SK-N-SH (cell line): ENCODE data around the gene AAGAB. TPM values are rescaled to one million over a fixed set of nuclear protein-coding genes. Genes with fewer than 3 reads are reported as not detected.

ENCODE experiments used
- CTCF ChIA-PET: fragments of 300-600, 350-600 bp; formaldehyde crosslinking; extraction: SDS; loops from one replicate; lab custom pipeline; 2021; lab: Yijun Ruan, JAX
- POLR2A ChIA-PET: fragments of 350-600 bp; sonication (Branson Sonifier 250); formaldehyde crosslinking; extraction: SDS; loops from one replicate; lab custom pipeline; 2020; ENCODE audit warnings: antibody characterized with exemption, inconsistent platforms; lab: Yijun Ruan, JAX
- DNase-seq: peaks from one replicate; pipeline ENCODE4 v3.0.0; 2012
- H2AFZ ChIP-seq: fragments of 200-600 bp; sonication (generic); 2 replicates; pipeline ENCODE4 v1.8.1; 2016; ENCODE audit warnings: antibody characterized with exemption, mild to moderate bottlenecking, low read depth
- H3F3A ChIP-seq: fragments of 200-600 bp; sonication (generic); replicated peaks from 2 replicates; pipeline ENCODE3; 2016; ENCODE audit warnings: antibody characterized with exemption, mild to moderate bottlenecking; ENCODE audit not compliant: insufficient read depth
- H3K27ac ChIP-seq, 2 experiments: fragments of 200-500 bp in 1 of 2; fragments of 200-600 bp in 1 of 2; sonication (Bioruptor generic) in 1 of 2; sonication (generic), shearing (Covaris generic) in 1 of 2; 2 replicates each; pipeline versions ENCODE4 v1.5.1 to v1.6.1; 2014 to 2016; ENCODE audit warnings: low read depth in 2 of 2, inconsistent platforms in 1 of 2, low read length in 1 of 2, mild to moderate bottlenecking in 1 of 2, mixed read lengths in 1 of 2
- H3K27me3 ChIP-seq: fragments of 200-600 bp; sonication (generic), shearing (Covaris generic); 2 replicates; pipeline ENCODE4 v1.6.1; 2016; ENCODE audit warnings: mixed run types; ENCODE audit not compliant: insufficient read depth
- H3K36me3 ChIP-seq, 2 experiments: fragments of 200-500 bp in 1 of 2; fragments of 200-600 bp in 1 of 2; sonication (Bioruptor generic) in 1 of 2; sonication (generic) in 1 of 2; replicated peaks in 1 of 2; 2 replicates each; pipeline versions ENCODE3 to v1.5.1; 2014 to 2016; ENCODE audit warnings: low read length in 1 of 2, mild to moderate bottlenecking in 1 of 2; ENCODE audit not compliant: insufficient read depth in 2 of 2, control insufficient read depth in 1 of 2
- H3K4me1 ChIP-seq, 2 experiments: fragments of 200-500 bp in 1 of 2; fragments of 200-600 bp in 1 of 2; sonication (Bioruptor generic) in 1 of 2; sonication (generic), shearing (Covaris generic) in 1 of 2; 2 replicates each; pipeline versions ENCODE4 v1.5.1 to v1.6.1; 2014 to 2016; ENCODE audit warnings: low read depth in 1 of 2, low read length in 1 of 2, mixed run types in 1 of 2; ENCODE audit not compliant: insufficient read depth in 2 of 2, control insufficient read depth in 1 of 2
- H3K4me2 ChIP-seq: fragments of 200-600 bp; sonication (generic), shearing (Covaris generic); 2 replicates; pipeline ENCODE4 v1.6.1; 2017; ENCODE audit warnings: mixed run types
- H3K4me3 ChIP-seq, 2 experiments: fragments of 200-500 bp in 1 of 2; fragments of 200-600 bp in 1 of 2; sonication (Bioruptor generic) in 1 of 2; sonication (generic), shearing (Covaris generic) in 1 of 2; 2 replicates each; pipeline versions ENCODE4 v1.5.1 to v1.8.1; 2014 to 2016; ENCODE audit warnings: low read depth in 2 of 2, inconsistent platforms in 1 of 2, low read length in 1 of 2, mild to moderate bottlenecking in 1 of 2, mixed read lengths in 1 of 2, moderate library complexity in 1 of 2
- H3K79me2 ChIP-seq: fragments of 200-600 bp; sonication (generic); 2 replicates; pipeline ENCODE4 v1.8.1; 2017; ENCODE audit warnings: mild to moderate bottlenecking; ENCODE audit not compliant: insufficient read depth
- H3K9ac ChIP-seq: fragments of 200-600 bp; sonication (generic); 2 replicates; pipeline ENCODE4 v1.6.1; 2017; ENCODE audit warnings: mixed run types
- H3K9me2 ChIP-seq: fragments of 200-600 bp; sonication (generic); 2 replicates; pipeline ENCODE4 v1.6.1; 2017; ENCODE audit warnings: mixed run types
- H3K9me3 ChIP-seq: fragments of 200-600 bp; sonication (generic); 2 replicates; pipeline ENCODE4 v1.6.1; 2017; ENCODE audit warnings: mixed run types, mild to moderate bottlenecking, moderate library complexity
- H4K20me1 ChIP-seq: fragments of 200-600 bp; sonication (generic); 2 replicates; pipeline ENCODE4 v1.6.1; 2017; ENCODE audit warnings: mild to moderate bottlenecking, mixed run types; ENCODE audit not compliant: insufficient read depth
- CTCF ChIP-seq: fragments of 200-600 bp; sonication (generic); IDR thresholded peaks from 2 replicates; pipeline ENCODE4 v1.6.1; 2017; ENCODE audit warnings: antibody characterized with exemption, mild to moderate bottlenecking, moderate library complexity
- EP300 ChIP-seq, 2 experiments: IDR thresholded peaks; 2 replicates each; pipeline versions ENCODE4 v1.4.0 to v1.6.1; 2012; ENCODE audit warnings: borderline replicate concordance in 1 of 2, low read depth in 1 of 2, low read length in 1 of 2
- EZH2phosphoT487 ChIP-seq: fragments of 200-600 bp; sonication (generic); IDR thresholded peaks from 2 replicates; pipeline ENCODE4 v1.6.1; 2017; ENCODE audit warnings: low read depth, mixed run types, mild to moderate bottlenecking, antibody characterized with exemption, moderate library complexity, borderline replicate concordance
- FOXJ3 ChIP-seq: sonication (generic); formaldehyde crosslinking; IDR thresholded peaks from 2 replicates; pipeline ENCODE4 v1.5.1; 2020; ENCODE audit warnings: mild to moderate bottlenecking, missing genetic modification reagents
- FOXM1 ChIP-seq: IDR thresholded peaks from 2 replicates; pipeline ENCODE4 v1.4.0; 2012; ENCODE audit warnings: low read depth, mild to moderate bottlenecking
- GABPA ChIP-seq: IDR thresholded peaks from 2 replicates; pipeline ENCODE4 v1.4.0; 2012; ENCODE audit warnings: low read depth, mild to moderate bottlenecking
- GATA2 ChIP-seq: sonication (generic); formaldehyde crosslinking; IDR thresholded peaks from 2 replicates; pipeline ENCODE4 v1.5.0; 2020; ENCODE audit warnings: mild to moderate bottlenecking, missing genetic modification reagents
- IRF3 ChIP-seq: fragments of 150-350 bp; IDR thresholded peaks from 2 replicates; pipeline ENCODE4 v1.6.1; 2016; ENCODE audit warnings: mild to moderate bottlenecking, low read depth, low read length
- MEF2A ChIP-seq: IDR thresholded peaks from 2 replicates; pipeline ENCODE4 v1.4.0; 2012; ENCODE audit warnings: low read depth, borderline replicate concordance
- NFIC ChIP-seq: IDR thresholded peaks from 2 replicates; pipeline ENCODE4 v1.4.0; 2012; ENCODE audit warnings: borderline replicate concordance
- REST ChIP-seq: IDR thresholded peaks from 2 replicates; pipeline ENCODE4 v1.6.1; 2012; ENCODE audit warnings: mild to moderate bottlenecking, low read depth, low read length, moderate library complexity
- RFX5 ChIP-seq: IDR thresholded peaks from 2 replicates; pipeline ENCODE4 v1.6.1; 2012; ENCODE audit warnings: mild to moderate bottlenecking, improper control_type of control experiment, low read length
- SIN3A ChIP-seq: IDR thresholded peaks from 2 replicates; pipeline ENCODE4 v1.6.1; 2012; ENCODE audit warnings: low read depth, mild to moderate bottlenecking, low read length, moderate library complexity, borderline replicate concordance
- TAF1 ChIP-seq: IDR thresholded peaks from 2 replicates; pipeline ENCODE4 v1.6.1; 2012; ENCODE audit warnings: low read depth, mild to moderate bottlenecking, low read length, moderate library complexity, borderline replicate concordance
- TEAD4 ChIP-seq: IDR thresholded peaks from 2 replicates; pipeline ENCODE4 v1.4.0; 2012; ENCODE audit warnings: mild to moderate bottlenecking, borderline replicate concordance; ENCODE audit not compliant: insufficient read depth
- YY1 ChIP-seq: IDR thresholded peaks from 2 replicates; pipeline ENCODE4 v1.4.0; 2012; ENCODE audit warnings: low read depth, mild to moderate bottlenecking
- ZBTB33 ChIP-seq: IDR thresholded peaks from 2 replicates; pipeline ENCODE4 v1.4.0; 2012; ENCODE audit warnings: low read depth, borderline replicate concordance
- polyA plus RNA-seq, 3 experiments: library from polyadenylated mRNA; depleted of rRNA; stranded (reverse); fragments of >200 nt; gene quantifications; 2 replicates each; pipeline ENCODE4 v1.2.3, GENCODE V29; 2012

Gene AAGAB
- polyA plus RNA-seq, 1 of the 3 experiments (the other 2 are of a cell fraction) = 24.9 TPM

GRCh38 chr15:67259806-67260205 lies 5.3 kb upstream of the AAGAB start:
- ChIA-PET CTCF (no interaction called here), POLR2A (no interaction called here)
- TF ChIP-seq NFIC (no peak), GATA2 (CRISPR knock-in tag) (no peak), FOXM1 (no peak), TAF1 (no peak), CTCF (no peak), ZBTB33 (no peak), FOXJ3 (CRISPR knock-in tag) (no peak), TEAD4 (no peak), EP300 (IDR thresholded peaks at IDR 0.05; ENCODE audit: borderline replicate concordance in 1 of 2, low read depth in 1 of 2, low read length in 1 of 2) (no peak), RFX5 (no peak), GABPA (no peak)
- TF ChIP-seq, all 33 proteins: peak for 0

GRCh38 chr15:67259379-67259778 lies 4.9 kb upstream of the AAGAB start:
- Histone ChIP-seq H2AFZ (no peak overlapping the region), H3K4me2 (no peak overlapping the region), H3K27me3 (no peaks in the 10 kb centered on the region), H3K27ac (no peak overlapping the region), H3F3A (no peaks in the 10 kb centered on the region), H3K36me3 (no peaks in the 10 kb centered on the region), H3K9me2 (no peaks in the 10 kb centered on the region), H3K4me1 (peaks cover 0 to 3% of the 10 kb centered on the region in 2 experiments; a peak in 2 of 4 replicates), H3K9me3 (no peaks in the 10 kb centered on the region), H4K20me1 (no peaks in the 10 kb centered on the region), H3K79me2 (peaks cover under 1% of the 10 kb centered on the region; the same call in 1 of the 2 replicates), H3K4me3 (no peak overlapping the region), H3K9ac (no peak overlapping the region)
- POLR2A ChIA-PET = interaction anchor here (0.6 kb wide), 1 partner anchor 158 kb away, joined by 3 read pairs; no protein-coding TSS in a partner anchor
- CTCF ChIA-PET = interaction anchor here (1.2 kb wide), 1 partner anchor 313 kb away, joined by 3 read pairs; no protein-coding TSS in a partner anchor
- no peak for DNase-seq
- TF ChIP-seq FOXM1 (no peak), TEAD4 (no peak), SIN3A (no peak), EZH2phosphoT487 (no peak), MEF2A (no peak), REST (no peak), IRF3 (no peak), YY1 (no peak)

More at GRCh38 chr15:67259806-67260205, 5.3 kb upstream of the AAGAB start:
- no peaks in the 10 kb centered on the region for H3K9me2 ChIP-seq
- H3K27ac ChIP-seq = no peak overlapping the region
- H3K4me3 ChIP-seq = no peak overlapping the region
- no peak for DNase-seq
- H3F3A ChIP-seq = no peaks in the 10 kb centered on the region
- H2AFZ ChIP-seq = no peak overlapping the region
- no peaks in the 10 kb centered on the region for H3K79me2 ChIP-seq
- no peak overlapping the region for H3K9ac ChIP-seq
- no peaks in the 10 kb centered on the region for H3K9me3 ChIP-seq
- peaks cover 0 to 3% of the 10 kb centered on the region in 2 experiments; a peak in 2 of 4 replicates for H3K4me1 ChIP-seq
- no peaks in the 10 kb centered on the region for H4K20me1 ChIP-seq
- no peaks in the 10 kb centered on the region for H3K36me3 ChIP-seq
- no peak overlapping the region for H3K4me2 ChIP-seq
- no peaks in the 10 kb centered on the region for H3K27me3 ChIP-seq
